Sigmoid colon (tissue), 4 donors: ENCODE results near the gene ULBP3.

Source experiments
- CTCF ChIP-seq, 4 experiments: fragments of 450-650 bp in 3 of 4; fragments of 200-600 bp in 1 of 4; IDR thresholded peaks; one replicate each; pipeline ENCODE4 v1.5.1; 2016 to 2019; ENCODE audit warnings: antibody characterized with exemption in 4 of 4, mild to moderate bottlenecking in 3 of 4, moderate library complexity in 2 of 4
- EP300 ChIP-seq, 4 donors: sonication (generic); formaldehyde crosslinking; IDR thresholded peaks; one replicate each; pipeline ENCODE4 v1.6.1; 2017; ENCODE audit warnings: antibody characterized with exemption in 4 of 4

GRCh38 chr6:150065083-150065482 lies 3.8 kb downstream of the ULBP3 start:
- TF ChIP-seq EP300 (IDR thresholded peaks at IDR 0.05), result no peak
- no peak for TF ChIP-seq CTCF (IDR thresholded peaks at IDR 0.05)
